HL-60/S4 treated with retinoic acid at 250 ng/mL for 4 days and 3 days (cell line): ENCODE results near the gene CT47A1.
"Not testable (repeated sequence)": the region's sequence is repeated elsewhere in the genome, so short reads cannot be mapped to it uniquely, and the experiment has no call there.

Experiments used
- in situ Hi-C: fragments of 300-500 bp; cut with MboI; formaldehyde crosslinking; loops from 2 replicates; pipeline ENCODE4 v1.7.0; 2022; ENCODE audit warnings: low sequenced_read_pairs

The CT47A1 gene

GRCh38 chrX:120985660-120986059, at the start of gene CT47A1:
Gene CT47A1 (minus strand): TSS chrX:120985760. CDS start chrX:120985529, 231 bp downstream.
- in situ Hi-C loops: not testable (repeated sequence)

GRCh38 chrX:121032531-121032930, 47.0 kb upstream of the CT47A1 start:
- in situ Hi-C loops: no loop called here

GRCh38 chrX:121030083-121030482, 44.5 kb upstream of the CT47A1 start:
- in situ Hi-C loops: no loop called here

DNA sequence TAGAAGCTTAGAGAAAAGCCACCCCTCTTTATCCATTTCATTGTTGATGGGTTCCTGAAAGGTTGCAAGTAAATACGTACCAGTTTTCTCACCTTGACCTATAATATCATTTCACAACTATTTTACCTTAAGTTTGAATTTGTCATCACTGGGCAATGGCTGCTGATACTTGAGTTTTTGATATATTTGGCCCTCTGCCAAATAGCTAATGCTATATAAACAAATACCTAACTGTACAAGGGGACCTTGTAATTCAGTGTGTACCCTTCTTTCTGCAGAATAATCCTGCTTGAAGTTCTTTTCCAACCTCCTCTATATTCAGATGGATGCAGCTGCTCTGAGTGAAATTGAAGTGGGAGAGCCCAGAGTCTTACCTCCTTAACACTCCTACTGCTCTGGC, 42.9 kb upstream of the CT47A1 start:
- in situ Hi-C loops: no loop called here

DNA sequence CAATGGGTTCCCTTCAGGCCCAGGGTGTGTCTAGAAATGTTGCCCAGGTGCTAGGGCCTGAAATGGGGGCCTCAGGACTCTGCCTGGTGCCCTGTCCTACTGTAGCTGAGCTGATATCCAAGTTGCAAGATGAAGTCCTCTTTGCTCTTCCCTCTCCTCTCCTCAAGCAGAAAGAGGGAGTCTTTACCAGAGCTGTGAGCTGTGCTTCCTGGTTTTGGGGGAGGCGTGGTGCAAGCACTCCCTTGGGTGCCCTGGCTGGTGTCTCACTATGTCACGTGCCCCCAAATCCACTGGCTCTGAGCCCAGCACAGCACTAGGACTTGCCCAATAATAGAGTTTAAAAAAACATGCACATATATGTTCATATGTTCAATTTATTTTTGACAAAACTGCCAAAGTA, 29.3 kb upstream of the CT47A1 start:
- in situ Hi-C loops: no loop called here

GRCh38 chrX:121013897-121014455, 28.4 kb upstream of the CT47A1 start:
- in situ Hi-C loops: no loop called here

DNA sequence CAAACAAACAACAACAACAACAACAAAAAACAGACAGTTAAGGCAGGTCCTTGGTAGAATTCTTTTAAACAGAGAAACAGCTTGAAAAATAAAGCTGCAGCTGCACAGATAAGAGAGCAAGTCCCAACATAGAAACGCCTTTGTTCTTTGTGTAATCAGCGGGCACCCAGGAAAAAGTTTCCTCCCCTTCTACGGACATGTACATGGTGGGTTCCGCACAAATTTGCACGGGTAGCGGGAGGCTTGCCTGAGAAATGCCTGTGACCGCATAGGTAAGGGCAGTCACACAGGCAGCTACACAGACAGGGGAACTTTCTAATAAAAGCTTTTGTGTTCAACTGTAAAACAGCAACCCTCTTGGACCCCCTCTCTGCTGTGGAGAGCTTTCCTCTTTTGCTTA, 25.7 kb upstream of the CT47A1 start:
- in situ Hi-C loops: no loop called here

GRCh38 chrX:121010218-121010617, 24.7 kb upstream of the CT47A1 start:
- in situ Hi-C loops: no loop called here

DNA sequence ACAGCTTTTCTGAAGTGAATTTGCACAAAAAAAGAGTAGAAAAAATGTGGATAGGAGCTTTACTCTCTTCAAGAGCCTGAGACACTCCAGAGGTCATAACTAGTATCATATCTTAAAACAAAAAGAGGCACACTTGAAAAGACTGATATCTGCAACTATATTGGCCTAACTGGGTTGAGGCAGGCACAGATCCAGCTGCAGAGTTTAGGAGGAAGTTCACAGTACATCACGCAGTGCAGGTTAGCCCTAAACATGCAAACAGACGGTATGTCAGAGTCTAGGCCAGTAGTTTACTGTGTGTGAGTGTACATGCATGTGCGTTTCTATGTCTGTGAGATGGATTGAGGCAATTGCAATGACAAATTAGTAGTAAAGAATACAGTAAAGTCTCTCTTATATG, 24.2 kb upstream of the CT47A1 start:
- in situ Hi-C loops: no loop called here

DNA sequence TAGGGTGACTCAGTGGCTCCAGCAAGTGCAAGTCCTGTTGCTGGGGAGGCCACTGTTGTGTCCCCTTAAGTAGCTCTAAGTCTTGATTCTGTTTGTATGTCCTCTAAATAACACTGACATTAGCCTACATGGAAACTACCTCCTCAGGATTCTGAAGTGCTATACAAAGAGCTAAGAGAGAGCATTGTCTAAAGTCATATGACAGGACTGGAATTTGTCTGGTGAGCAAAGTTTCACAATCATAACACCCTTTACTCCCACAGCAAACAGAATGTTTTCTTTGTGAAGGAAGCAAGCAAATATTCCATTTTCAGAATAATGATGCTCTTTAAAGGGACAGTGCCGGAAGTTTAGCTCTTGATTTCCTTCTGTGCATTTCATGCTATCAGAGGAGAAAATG, 23.4 kb upstream of the CT47A1 start:
- in situ Hi-C loops: no loop called here

DNA sequence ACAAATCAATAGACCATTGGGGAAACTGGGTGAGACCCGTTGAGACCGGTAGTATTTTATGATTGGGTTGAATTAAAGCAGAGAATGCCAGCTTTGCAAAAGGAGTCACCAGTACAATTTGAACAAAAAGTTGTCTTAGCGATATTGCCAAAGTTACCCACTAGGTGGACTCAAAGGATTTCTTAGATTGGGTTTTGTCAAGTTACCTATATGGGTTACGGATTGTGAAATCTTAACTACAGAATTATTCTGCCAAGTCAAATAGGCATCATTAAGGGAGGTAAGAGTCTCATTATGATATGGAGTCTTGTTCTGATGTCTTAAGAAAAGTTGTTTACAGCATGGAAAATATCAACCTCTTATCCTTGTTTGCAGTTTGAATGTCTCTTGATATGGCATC, 15.0 kb upstream of the CT47A1 start:
- in situ Hi-C loops: no loop called here

DNA sequence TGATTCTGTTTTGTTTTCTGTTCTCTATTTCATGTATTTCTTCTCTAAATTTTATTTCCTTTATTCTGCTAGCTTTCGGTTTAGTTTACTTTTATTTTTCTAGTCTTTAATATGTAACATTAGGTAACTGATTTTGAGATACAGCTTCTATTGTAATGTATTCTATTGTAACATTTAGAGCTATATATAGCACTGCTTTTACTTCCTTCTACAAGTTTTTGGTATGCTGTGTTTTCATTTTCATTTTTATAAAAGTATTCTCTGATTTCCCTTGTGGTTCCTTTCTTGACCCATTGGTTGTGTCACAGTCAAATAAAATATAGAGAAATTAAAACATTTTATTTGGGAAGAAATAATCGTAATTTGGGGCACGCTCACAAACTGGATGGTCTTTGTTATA, 13.9 kb upstream of the CT47A1 start:
- in situ Hi-C loops: no loop called here

GRCh38 chrX:120956500-120956899, 29.1 kb downstream of the CT47A1 start, which contains the start of gene CT47A7:
Gene CT47A7 (minus strand): TSS chrX:120956600. CDS start chrX:120956345, 255 bp downstream.
- in situ Hi-C loops: not testable (repeated sequence)
